Glomerular visceral epithelial cell (primary cell): ENCODE measurements around the gene CAPN15.
"Not testable (repeated sequence)": the region's sequence is repeated elsewhere in the genome, so short reads cannot be mapped to it uniquely, and the experiment has no call there.

ENCODE experiments used
- DNase-seq: peaks from one replicate; pipeline ENCODE4 v3.0.0-alpha.2; 2016; ENCODE audit errors: extremely low spot score

CAPN15 gene

GRCh38 chr16:527015-527903, at the start of gene CAPN15:
Gene CAPN15, plus strand, starts transcription at chr16:527712. Its CDS starts 19,127 bp downstream, at chr16:546839.
- peak; percentile 87 for DNase-seq

GRCh38 chr16:478287-478686, 49.2 kb upstream of the CAPN15 start:
- DNase-seq: not testable (repeated sequence)

- DNase-seq: no peak
Observed at GRCh38 chr16:482468-483185, 44.9 kb upstream of the CAPN15 start.

GRCh38 chr16:483341-484075, 44.0 kb upstream of the CAPN15 start:
- DNase-seq: no peak

GRCh38 chr16:489606-490005, 37.9 kb upstream of the CAPN15 start:
- no peak for DNase-seq

- DNase-seq: no peak
Observed at GRCh38 chr16:490768-491167, 36.7 kb upstream of the CAPN15 start.

- DNase-seq: no peak
Observed at GRCh38 chr16:491220-491919, 36.1 kb upstream of the CAPN15 start.

GRCh38 chr16:492211-492875, 35.2 kb upstream of the CAPN15 start:
- DNase-seq: no peak

- not testable (repeated sequence) for DNase-seq
Observed at GRCh38 chr16:494676-495075, 32.8 kb upstream of the CAPN15 start.

- peak; percentile 46 for DNase-seq
Observed at GRCh38 chr16:495127-495748, 32.3 kb upstream of the CAPN15 start.

- no peak for DNase-seq
Observed at GRCh38 chr16:496097-496886, 31.2 kb upstream of the CAPN15 start.

- no peak for DNase-seq
Observed at GRCh38 chr16:497258-497657, 30.3 kb upstream of the CAPN15 start.

GRCh38 chr16:499924-500323, 27.6 kb upstream of the CAPN15 start:
- no peak for DNase-seq

- DNase-seq: no peak
Observed at GRCh38 chr16:500709-501108, 26.8 kb upstream of the CAPN15 start.

- DNase-seq: no peak
Observed at GRCh38 chr16:502179-502943, 25.2 kb upstream of the CAPN15 start.

GRCh38 chr16:503150-504071, 24.1 kb upstream of the CAPN15 start:
- no peak for DNase-seq

- no peak for DNase-seq
Observed at GRCh38 chr16:505479-506245, 21.9 kb upstream of the CAPN15 start.
